ENCODE measurements around the gene ASXL1. TPM values are rescaled to one million over a fixed set of nuclear protein-coding genes. Genes with fewer than 3 reads are reported as not detected.
A peak's percentile ranks its signal among the peaks of the same experiment; 100 is the strongest.

ASXL1 gene
- total and polyA plus RNA-seq, 10 of the 15 experiments (the other 5 are each of a cell fraction or from before 2014, with no cell fraction given): 11.0 to 87.6 (median 56.8) TPM

DNA sequence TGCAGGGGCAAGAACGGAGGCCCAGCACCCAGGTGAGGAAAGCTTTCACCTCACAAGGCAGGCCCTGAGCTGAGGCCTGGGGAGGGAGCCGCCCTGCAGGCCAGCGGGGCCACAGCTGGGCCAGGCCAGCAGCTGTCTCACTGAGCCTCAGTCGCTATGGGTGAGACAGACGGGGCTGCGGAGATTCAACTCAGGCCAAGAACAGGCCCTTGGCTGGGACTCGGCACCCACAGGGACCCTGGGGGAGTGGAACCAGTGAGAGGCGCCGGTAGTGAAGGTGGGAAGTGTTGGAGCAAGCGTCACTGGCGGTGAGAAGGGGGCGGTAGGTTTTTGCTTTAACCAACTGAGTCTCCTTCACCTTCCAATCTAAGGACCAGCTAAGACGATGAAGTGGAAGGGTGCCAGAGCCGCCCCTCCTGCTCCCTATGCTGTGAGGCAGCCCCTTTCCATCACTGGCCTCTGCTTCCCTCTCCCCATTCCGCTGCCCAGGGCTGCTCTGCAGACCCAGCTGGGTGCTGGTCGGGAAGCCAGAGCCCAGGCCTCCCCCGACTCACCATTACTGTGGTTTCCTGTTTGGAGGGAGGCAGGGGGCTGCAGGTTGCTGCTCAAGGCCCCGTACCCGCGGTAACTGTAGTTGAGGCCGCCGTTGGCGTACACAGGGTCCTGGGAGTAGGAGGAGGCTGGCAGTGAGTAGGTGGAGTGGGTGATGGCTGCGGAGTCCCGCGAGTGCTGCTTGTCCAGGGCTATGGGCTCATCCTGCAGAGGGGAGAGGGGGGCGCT is 93.7 kb downstream of the ASXL1 start:
- DNase-seq (ENCODE audit: low read depth, low spot score): no peak
- ChIA-PET CTCF (no interaction called here), POLR2A (no interaction called here), RAD21 (ENCODE audit: unreplicated experiment) (interaction anchor here (0.6 kb wide), 2 partner anchors 127 to 200 kb away, joined by 3 to 4 read pairs; no protein-coding TSS in a partner anchor), SMC1A (ENCODE audit: uncharacterized antibody, unreplicated experiment) (no interaction called here)
- Histone ChIP-seq H3K27ac (ENCODE audit: control insufficient read depth, insufficient read depth) (no peak overlapping the region), H2AFZ (ENCODE audit: control insufficient read depth, low read depth, low read length) (no peak overlapping the region), H3K4me1 (ENCODE audit: control insufficient read depth, insufficient read depth, low read length) (no peaks in the 10 kb centered on the region), H3K79me2 (ENCODE audit: control insufficient read depth, insufficient read depth, low read length) (no peaks in the 10 kb centered on the region), H3K9me3 (replicated peaks; ENCODE audit: control insufficient read depth, insufficient read depth, low read length) (no peaks in the 10 kb centered on the region), H3K4me3 (no peak overlapping the region), H4K20me1 (ENCODE audit: control insufficient read depth, insufficient read depth) (no peaks in the 10 kb centered on the region), H3K27me3 (replicated peaks in 1 of 2; ENCODE audit: control insufficient read depth in 2 of 2, insufficient read depth in 2 of 2, low read length in 1 of 2) (no peaks in the 10 kb centered on the region), H3K36me3 (ENCODE audit: control insufficient read depth in 2 of 2, insufficient read depth in 2 of 2, low read length in 1 of 2) (no peaks in the 10 kb centered on the region; a peak in 1 of 4 replicates), H3K9ac (ENCODE audit: control insufficient read depth, insufficient read depth, low read length) (no peak overlapping the region), H3K4me2 (ENCODE audit: control insufficient read depth, insufficient read depth) (no peak overlapping the region)
- TF ChIP-seq SREBF2 (IDR thresholded peaks at IDR 0.05; ENCODE audit: low read length): no peak
- TF ChIP-seq, protein P1, sequence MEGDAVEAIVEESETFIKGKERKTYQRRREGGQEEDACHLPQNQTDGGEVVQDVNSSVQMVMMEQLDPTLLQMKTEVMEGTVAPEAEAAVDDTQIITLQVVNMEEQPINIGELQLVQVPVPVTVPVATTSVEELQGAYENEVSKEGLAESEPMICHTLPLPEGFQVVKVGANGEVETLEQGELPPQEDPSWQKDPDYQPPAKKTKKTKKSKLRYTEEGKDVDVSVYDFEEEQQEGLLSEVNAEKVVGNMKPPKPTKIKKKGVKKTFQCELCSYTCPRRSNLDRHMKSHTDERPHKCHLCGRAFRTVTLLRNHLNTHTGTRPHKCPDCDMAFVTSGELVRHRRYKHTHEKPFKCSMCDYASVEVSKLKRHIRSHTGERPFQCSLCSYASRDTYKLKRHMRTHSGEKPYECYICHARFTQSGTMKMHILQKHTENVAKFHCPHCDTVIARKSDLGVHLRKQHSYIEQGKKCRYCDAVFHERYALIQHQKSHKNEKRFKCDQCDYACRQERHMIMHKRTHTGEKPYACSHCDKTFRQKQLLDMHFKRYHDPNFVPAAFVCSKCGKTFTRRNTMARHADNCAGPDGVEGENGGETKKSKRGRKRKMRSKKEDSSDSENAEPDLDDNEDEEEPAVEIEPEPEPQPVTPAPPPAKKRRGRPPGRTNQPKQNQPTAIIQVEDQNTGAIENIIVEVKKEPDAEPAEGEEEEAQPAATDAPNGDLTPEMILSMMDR (IDR thresholded peaks at IDR 0.05 in 2 of 3, conservative IDR thresholded peaks at IDR 0.05 in 1 of 3; ENCODE audit: control insufficient read depth in 2 of 3, extremely low read depth in 1 of 3, insufficient read depth in 1 of 3, low read depth in 3 of 3, low read length in 3 of 3): 0 out of 6 replicates have a peak, but pooled peaks of 1 of the 3 experiments have one; percentile 7
- TF ChIP-seq SMAD5 (IDR thresholded peaks at IDR 0.05; ENCODE audit: low read depth): no peak
- no peak for TF ChIP-seq ELK1 (IDR thresholded peaks at IDR 0.05; ENCODE audit: low read depth, low read length)
- TF ChIP-seq, protein P2, sequence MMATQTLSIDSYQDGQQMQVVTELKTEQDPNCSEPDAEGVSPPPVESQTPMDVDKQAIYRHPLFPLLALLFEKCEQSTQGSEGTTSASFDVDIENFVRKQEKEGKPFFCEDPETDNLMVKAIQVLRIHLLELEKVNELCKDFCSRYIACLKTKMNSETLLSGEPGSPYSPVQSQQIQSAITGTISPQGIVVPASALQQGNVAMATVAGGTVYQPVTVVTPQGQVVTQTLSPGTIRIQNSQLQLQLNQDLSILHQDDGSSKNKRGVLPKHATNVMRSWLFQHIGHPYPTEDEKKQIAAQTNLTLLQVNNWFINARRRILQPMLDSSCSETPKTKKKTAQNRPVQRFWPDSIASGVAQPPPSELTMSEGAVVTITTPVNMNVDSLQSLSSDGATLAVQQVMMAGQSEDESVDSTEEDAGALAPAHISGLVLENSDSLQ (IDR thresholded peaks at IDR 0.05): no peak
- TF ChIP-seq SPI1 (IDR thresholded peaks at IDR 0.05; ENCODE audit: borderline replicate concordance, insufficient read depth, low read depth, low read length): no peak
- no peak for TF ChIP-seq REST (IDR thresholded peaks at IDR 0.05; ENCODE audit: low read depth, low read length)
- FAIRE-seq: no peak
- BruUV-seq (replicated peaks): no TSS peak
- ATAC-seq: no peak
- in situ Hi-C loops (cut with MboI) (no loop called here), intact Hi-C loops (cut with micrococcal nuclease; ENCODE audit: unreplicated experiment) (no loop called here)
- 67% methylated on average over 26 of the region's 27 CpGs for WGBS (ENCODE audit: insufficient coverage, insufficient replicate concordance, low lambda C conversion rate, missing lambda C conversion rate)
